Mesenchymal stem cell (in vitro differentiated cells and primary cell): ENCODE results near the gene CIRBP.
A peak's percentile ranks its signal among the peaks of the same experiment; 100 is the strongest.

Experiments used
- DNase-seq: peaks from one replicate; pipeline ENCODE4 v3.0.0-alpha.2; 2013
- H2AFZ ChIP-seq: one replicate; pipeline ENCODE4 v1.6.1; 2013; ENCODE audit warnings: low read depth, mild to moderate bottlenecking, control low read depth, inconsistent platforms, low read length, moderate library complexity
- H2AK5ac ChIP-seq: 2 replicates; pipeline ENCODE4 v1.6.1; 2013; ENCODE audit warnings: low read length, moderate library complexity, mild to moderate bottlenecking, inconsistent platforms; ENCODE audit not compliant: severe bottlenecking
- H2BK120ac ChIP-seq: one replicate; pipeline ENCODE4 v1.6.1; 2013; ENCODE audit warnings: low read depth, mild to moderate bottlenecking, inconsistent platforms, low read length, moderate library complexity
- H2BK12ac ChIP-seq, 2 experiments: one replicate each; pipeline ENCODE4 v1.6.1; 2013; ENCODE audit warnings: inconsistent platforms in 2 of 2, low read length in 2 of 2, mild to moderate bottlenecking in 2 of 2, moderate library complexity in 2 of 2, control low read depth in 1 of 2
- H2BK15ac ChIP-seq: one replicate; pipeline ENCODE4 v1.6.1; 2013; ENCODE audit warnings: mild to moderate bottlenecking, low read depth, inconsistent platforms; ENCODE audit not compliant: poor library complexity, severe bottlenecking
- H2BK5ac ChIP-seq: 2 replicates; pipeline ENCODE4 v1.6.1; 2013; ENCODE audit warnings: low read depth, mild to moderate bottlenecking, low read length, control low read depth, inconsistent platforms; ENCODE audit not compliant: poor library complexity, severe bottlenecking
- H3K14ac ChIP-seq, 2 experiments: one replicate each; pipeline ENCODE4 v1.6.1; 2013; ENCODE audit warnings: inconsistent platforms in 2 of 2, low read length in 2 of 2, control low read depth in 1 of 2, mild to moderate bottlenecking in 1 of 2, moderate library complexity in 1 of 2
- H3K18ac ChIP-seq, 2 experiments: one replicate each; pipeline ENCODE4 v1.6.1; 2013; ENCODE audit warnings: inconsistent platforms in 2 of 2, low read length in 2 of 2, control low read depth in 1 of 2, low read depth in 1 of 2, mild to moderate bottlenecking in 1 of 2
- H3K23ac ChIP-seq, 2 experiments: one replicate each; pipeline ENCODE4 v1.6.1; 2013; ENCODE audit warnings: inconsistent platforms in 2 of 2, low read length in 2 of 2, mild to moderate bottlenecking in 2 of 2, moderate library complexity in 2 of 2, control low read depth in 1 of 2
- H3K27ac ChIP-seq: 2 replicates; pipeline ENCODE4 v1.5.1; 2013; ENCODE audit warnings: mild to moderate bottlenecking, moderate library complexity, low read length, control low read depth, inconsistent platforms; ENCODE audit not compliant: poor library complexity, severe bottlenecking
- H3K27me3 ChIP-seq, 2 experiments: 2 replicates each; pipeline versions ENCODE4 v1.6.1 to v1.7.0; 2013; ENCODE audit warnings: low read length in 2 of 2, mild to moderate bottlenecking in 2 of 2, moderate library complexity in 2 of 2, control low read depth in 1 of 2, inconsistent platforms in 1 of 2; ENCODE audit not compliant: control insufficient read depth in 1 of 2, insufficient read depth in 1 of 2
- H3K36me3 ChIP-seq, 2 experiments: 2 replicates each; pipeline versions ENCODE4 v1.6.1 to v1.7.0; 2013; ENCODE audit warnings: low read length in 2 of 2, control low read depth in 1 of 2, inconsistent platforms in 1 of 2, low read depth in 1 of 2, mild to moderate bottlenecking in 1 of 2; ENCODE audit not compliant: insufficient read depth in 2 of 2, control insufficient read depth in 1 of 2
- H3K4ac ChIP-seq, 2 experiments: one replicate each; pipeline ENCODE4 v1.6.1; 2013; ENCODE audit warnings: inconsistent platforms in 2 of 2, low read length in 2 of 2, mild to moderate bottlenecking in 2 of 2, moderate library complexity in 2 of 2, control low read depth in 1 of 2, low read depth in 1 of 2
- H3K4me1 ChIP-seq: 2 replicates; pipeline ENCODE4 v1.6.1; 2013; ENCODE audit warnings: low read depth, low read length, control low read depth; ENCODE audit not compliant: control insufficient read depth, insufficient read depth
- H3K4me2 ChIP-seq: 2 replicates; pipeline ENCODE4 v1.6.1; 2013; ENCODE audit warnings: low read length, mild to moderate bottlenecking, inconsistent platforms; ENCODE audit not compliant: poor library complexity, severe bottlenecking
- H3K4me3 ChIP-seq, 2 experiments: 2 replicates each; pipeline versions ENCODE4 v1.5.1 to v1.7.0; 2013; ENCODE audit warnings: low read length in 2 of 2, mild to moderate bottlenecking in 2 of 2, control low read depth in 1 of 2, low read depth in 1 of 2; ENCODE audit not compliant: insufficient read depth in 1 of 2
- H3K79me1 ChIP-seq: replicated peaks from 2 replicates; pipeline ENCODE4 v1.6.1; 2013; ENCODE audit warnings: mild to moderate bottlenecking, control low read depth, low read length, inconsistent platforms; ENCODE audit not compliant: poor library complexity, severe bottlenecking
- H3K9ac ChIP-seq: 2 replicates; pipeline ENCODE4 v1.7.0; 2013; ENCODE audit warnings: mild to moderate bottlenecking, low read length, moderate library complexity
- H3K9me3 ChIP-seq: 2 replicates; pipeline ENCODE4 v1.7.0; 2013; ENCODE audit warnings: mild to moderate bottlenecking, low read length; ENCODE audit not compliant: control insufficient read depth
- H4K8ac ChIP-seq: one replicate; pipeline ENCODE4 v1.6.1; 2013; ENCODE audit warnings: inconsistent platforms, mild to moderate bottlenecking, low read length, moderate library complexity
- H4K91ac ChIP-seq: one replicate; pipeline ENCODE4 v1.6.1; 2013; ENCODE audit warnings: mild to moderate bottlenecking, low read length, inconsistent platforms
- WGBS: methylation state at CpG from one replicate; pipeline ENCODE4 v1.1.7; 2013; ENCODE audit warnings: mixed read lengths; 5-methylcytosine and 5-hydroxymethylcytosine counted together

The CIRBP gene

DNA sequence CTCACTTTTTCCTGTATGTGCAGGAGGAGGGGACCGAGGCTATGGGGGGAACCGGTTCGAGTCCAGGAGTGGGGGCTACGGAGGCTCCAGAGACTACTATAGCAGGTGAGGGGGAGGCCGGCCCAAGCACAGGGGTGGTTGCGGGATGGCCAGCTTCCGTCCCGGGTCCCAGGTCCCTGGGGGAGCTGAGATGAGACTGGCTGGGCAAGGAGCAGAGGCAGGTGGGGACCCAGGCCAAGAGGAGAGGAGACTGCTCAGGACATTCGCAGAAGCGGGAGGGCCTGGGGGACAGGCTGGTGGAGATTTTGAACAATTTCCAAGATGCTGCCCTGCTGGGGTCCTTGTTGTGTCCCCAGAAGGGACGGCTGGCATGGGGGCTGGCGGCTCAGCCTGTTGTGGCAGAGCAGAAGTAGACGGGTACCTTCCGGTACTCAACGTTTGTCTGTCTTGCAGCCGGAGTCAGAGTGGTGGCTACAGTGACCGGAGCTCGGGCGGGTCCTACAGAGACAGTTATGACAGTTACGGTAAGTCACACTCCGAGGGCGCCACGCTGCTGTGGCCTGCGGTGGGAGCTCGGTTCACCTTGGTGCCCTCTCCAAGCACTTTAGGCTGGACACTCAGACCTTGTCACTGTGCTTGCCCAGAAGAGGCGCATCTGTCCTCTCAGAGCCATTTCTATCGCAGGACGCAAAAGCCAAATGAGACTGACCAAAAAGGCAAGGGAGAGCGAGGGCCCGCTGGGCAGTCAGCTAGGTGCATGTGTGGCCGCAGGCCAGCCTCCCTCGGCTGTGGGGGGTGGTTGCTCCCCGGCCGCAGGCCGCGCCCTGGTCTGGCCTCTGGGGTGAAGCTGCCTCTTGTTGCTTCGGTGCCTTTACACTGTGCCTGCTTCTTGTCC is 2.6 kb downstream of the CIRBP start:
- Histone ChIP-seq H3K14ac (no peak overlapping the region), H3K9me3 (no peaks in the 10 kb centered on the region), H3K4me3 (peak overlapping the region in 1 of 2 experiments; percentile 85)

GRCh38 chr19:1272423-1273262 is 3.5 kb downstream of the CIRBP start:
- H3K4me1 ChIP-seq: peaks cover 58% of the 10 kb centered on the region
- H2AK5ac ChIP-seq: no peak overlapping the region
- WGBS: 89% methylated on average over 33 of the region's 33 CpGs
- H3K4me3 ChIP-seq: peak overlapping the region in 1 of 2 experiments; percentile 85
- no peak overlapping the region for H2AFZ ChIP-seq
- H3K14ac ChIP-seq: no peak overlapping the region
- H2BK15ac ChIP-seq: no peak overlapping the region
- no peak overlapping the region for H2BK120ac ChIP-seq
- H3K9ac ChIP-seq: peak overlapping the region; percentile 97
- H4K8ac ChIP-seq: peak overlapping the region; percentile 60
- no peaks in the 10 kb centered on the region for H3K9me3 ChIP-seq
- no peak overlapping the region for H3K4ac ChIP-seq
- peaks cover 49 to 58% of the 10 kb centered on the region in 2 experiments for H3K36me3 ChIP-seq
- DNase-seq: no peak
- H3K79me1 ChIP-seq: peaks cover 14% of the 10 kb centered on the region
- no peaks in the 10 kb centered on the region for H3K27me3 ChIP-seq
- no peak overlapping the region for H2BK12ac ChIP-seq
- H3K27ac ChIP-seq: no peak overlapping the region
- no peak overlapping the region for H3K18ac ChIP-seq
- H2BK5ac ChIP-seq: no peak overlapping the region
- H3K23ac ChIP-seq: no peak overlapping the region
- H4K91ac ChIP-seq: no peak overlapping the region
- H3K4me2 ChIP-seq: no peak overlapping the region

More for the DNA sequence above, 2.6 kb downstream of the CIRBP start:
- H3K23ac ChIP-seq: no peak overlapping the region
- H3K9ac ChIP-seq: peak overlapping the region; percentile 97
- no peak overlapping the region for H2AK5ac ChIP-seq
- WGBS: 97% methylated on average over 36 of the region's 37 CpGs
- no peak overlapping the region for H2AFZ ChIP-seq
- no peak overlapping the region for H3K27ac ChIP-seq
- no peak overlapping the region for H3K18ac ChIP-seq
- no peak overlapping the region for H2BK15ac ChIP-seq
- no peak overlapping the region for H2BK5ac ChIP-seq
- peak overlapping the region; percentile 45 for H4K8ac ChIP-seq
- no peak overlapping the region for H2BK120ac ChIP-seq
- DNase-seq: no peak
- peaks cover 64% of the 10 kb centered on the region for H3K4me1 ChIP-seq
- H3K4me2 ChIP-seq: peak overlapping the region; percentile 24
- no peak overlapping the region for H3K4ac ChIP-seq
- H3K79me1 ChIP-seq: peaks cover 12% of the 10 kb centered on the region
- H2BK12ac ChIP-seq: peak overlapping the region in 1 of 2 experiments; percentile 1
- H3K27me3 ChIP-seq: no peaks in the 10 kb centered on the region
- peak overlapping the region; percentile 22 for H4K91ac ChIP-seq
- peaks cover 43 to 49% of the 10 kb centered on the region in 2 experiments for H3K36me3 ChIP-seq

- Histone ChIP-seq H3K14ac (no peak overlapping the region), H3K18ac (no peak overlapping the region), H3K27ac (peak overlapping the region; percentile 8), H2AK5ac (no peak overlapping the region), H3K4me2 (no peak overlapping the region), H2BK15ac (no peak overlapping the region), H3K4me1 (peaks cover 50% of the 10 kb centered on the region), H3K79me1 (peaks cover 15% of the 10 kb centered on the region), H3K27me3 (no peaks in the 10 kb centered on the region), H2BK120ac (no peak overlapping the region), H3K9me3 (no peaks in the 10 kb centered on the region), H3K9ac (peak overlapping the region; percentile 94), H3K4me3 (peak overlapping the region in 1 of 2 experiments; percentile 24), H2BK12ac (no peak overlapping the region), H4K91ac (peak overlapping the region; percentile 65), H2BK5ac (no peak overlapping the region), H4K8ac (peak overlapping the region; percentile 60), H2AFZ (no peak overlapping the region), H3K4ac (no peak overlapping the region), H3K36me3 (peaks cover 52 to 63% of the 10 kb centered on the region in 2 experiments), H3K23ac (no peak overlapping the region)
- DNase-seq: no peak
- 94% methylated on average over 25 of the region's 25 CpGs for WGBS
Observed at GRCh38 chr19:1273263-1274041, 4.3 kb downstream of the CIRBP start.
